H1 (cell line): ENCODE measurements around the gene RPS6KL1. TPM values are rescaled to one million over a fixed set of nuclear protein-coding genes. Genes with fewer than 3 reads are reported as not detected.

Experiments used
- CHD7 ChIP-seq: fragments of 300-600 bp; sonication (generic); IDR thresholded peaks from 2 replicates; pipeline ENCODE4 v1.7.1; 2012; ENCODE audit warnings: low read length, moderate library complexity, mild to moderate bottlenecking, inconsistent platforms; ENCODE audit not compliant: insufficient replicate concordance
- JUND ChIP-seq: IDR thresholded peaks from 2 replicates; pipeline ENCODE4 v1.6.1; 2011; ENCODE audit warnings: mild to moderate bottlenecking, improper control_type of control experiment, low read length
- KDM1A ChIP-seq: fragments of 200-600, 300-600 bp; sonication (generic); IDR thresholded peaks from 2 replicates; pipeline ENCODE4 v1.7.1; 2016; ENCODE audit warnings: mild to moderate bottlenecking, low read length, borderline replicate concordance
- KDM5A ChIP-seq: fragments of 200-600 bp; IDR thresholded peaks from 2 replicates; pipeline ENCODE4 v1.7.1; 2012; ENCODE audit warnings: mild to moderate bottlenecking, low read length, inconsistent platforms, mixed read lengths
- POLR2AphosphoS5 ChIP-seq: IDR thresholded peaks from 2 replicates; pipeline ENCODE4 v1.6.1; 2011; ENCODE audit warnings: low read depth, low read length
- SIRT6 ChIP-seq: IDR thresholded peaks from one replicate; pipeline ENCODE4 v1.7.1; 2012; ENCODE audit warnings: low read length, inconsistent platforms
- YY1 ChIP-seq: IDR thresholded peaks from 2 replicates; pipeline ENCODE4 v1.6.1; 2011; ENCODE audit warnings: low read depth, mild to moderate bottlenecking, low read length
- polyA plus RNA-seq, 7 experiments: library from polyadenylated mRNA; depleted of rRNA in 3 of 7; stranded (reverse) in 5 of 7; unstranded in 2 of 7; fragments of >200 nt in 5 of 7; fragments of 200-250 nt in 2 of 7; gene quantifications; 1 replicate in 5 of 7; 2 replicates in 1 of 7; 4 replicates in 1 of 7; pipeline versions ENCODE4 v1.2.1 to v1.2.3, GENCODE V29; 2011 to 2013; ENCODE audit warnings: missing spikeins in 2 of 7, mixed read lengths in 2 of 7
- total RNA-seq: library from RNA; stranded (reverse); fragmentation: NEBNext Ultra II Directional; extraction: Animal tissue kit (Norgen Biotek cat#: 25700); gene quantifications from 2 replicates; pipeline ENCODE4 v1.2.1, GENCODE V29; 2021

Gene RPS6KL1
- total and polyA plus RNA-seq, 2 of the 8 experiments (the other 6 are each of a cell fraction or from before 2014, with no cell fraction given), result 9.8 to 13.8 TPM

DNA sequence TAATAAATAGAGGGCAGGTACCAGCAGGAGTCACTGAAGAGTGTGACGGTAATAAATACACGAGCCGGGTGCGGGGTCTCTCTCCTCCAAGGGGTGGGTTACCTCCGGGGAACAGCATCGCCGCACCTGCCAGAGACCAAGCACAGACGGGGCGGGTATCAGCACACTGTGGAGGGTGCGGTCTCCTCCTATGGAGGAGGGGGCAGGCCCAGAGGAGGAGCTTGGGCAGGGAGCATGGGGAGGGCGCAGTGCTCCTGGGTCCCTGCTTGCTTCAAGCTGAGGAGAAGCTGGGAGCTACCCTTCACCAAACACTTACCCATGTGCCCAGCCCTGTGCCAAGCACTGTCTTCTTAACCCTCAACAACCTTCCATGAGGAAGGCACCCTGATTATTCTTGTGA, 19.5 kb upstream of the RPS6KL1 start (continued):
- no peak for TF ChIP-seq CHD7
- no peak for TF ChIP-seq POLR2AphosphoS5
- no peak for TF ChIP-seq KDM5A
- no peak for TF ChIP-seq KDM1A
- no peak for TF ChIP-seq SIRT6
- TF ChIP-seq JUND, result no peak
- no peak for TF ChIP-seq YY1
- TF ChIP-seq, all 59 proteins: peak for 0
